NCI-H345 treated with DMSO at 0.1 percent for 48 hours (cell line): ENCODE results near the gene INPP5D.
"Not testable (repeated sequence)": the region's sequence is repeated elsewhere in the genome, so short reads cannot be mapped to it uniquely, and the experiment has no call there.

Experiments
- DNase-seq: peaks from one replicate; lab custom pipeline; 2025; ENCODE audit not compliant: unreplicated experiment; lab: John Stamatoyannopoulos, UW

The INPP5D gene

GRCh38 chr2:233200790-233201189 is 140.6 kb downstream of the INPP5D start:
- not testable (repeated sequence) for DNase-seq

- DNase-seq: no peak
Measured at GRCh38 chr2:233201258-233202013, 141.3 kb downstream of the INPP5D start.

GRCh38 chr2:233202531-233202944 is 142.4 kb downstream of the INPP5D start:
- DNase-seq: no peak

DNA sequence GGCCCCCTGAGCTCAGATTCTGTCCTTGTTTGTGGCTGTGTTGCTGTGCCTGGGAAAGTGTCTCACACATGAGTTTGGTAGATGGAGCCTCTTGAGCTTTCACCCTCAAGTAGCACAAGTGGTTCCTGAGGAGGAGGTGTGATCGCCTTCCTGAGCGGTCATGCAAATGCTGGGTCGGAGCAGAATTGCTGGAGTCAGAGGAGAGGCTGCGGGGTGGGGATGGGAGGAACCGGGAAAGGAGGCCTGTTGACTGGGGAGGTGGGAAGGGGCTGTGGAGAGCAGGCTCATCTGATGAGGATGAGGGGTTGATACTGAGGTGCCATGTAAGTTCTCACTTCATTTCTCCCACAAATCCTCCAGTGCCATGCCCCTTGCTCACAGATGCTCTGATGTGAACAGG is 142.9 kb downstream of the INPP5D start:
- DNase-seq: no peak

- no peak for DNase-seq
Measured at GRCh38 chr2:233204286-233204936, 144.3 kb downstream of the INPP5D start.

GRCh38 chr2:233208382-233209116 is 148.4 kb downstream of the INPP5D start:
- DNase-seq: no peak

- DNase-seq: no peak
Measured at GRCh38 chr2:233209117-233209532, 149.0 kb downstream of the INPP5D start.

- no peak for DNase-seq
Measured at GRCh38 chr2:233209533-233210171, 149.5 kb downstream of the INPP5D start.

GRCh38 chr2:233210281-233210680 is 150.1 kb downstream of the INPP5D start:
- DNase-seq: no peak

- no peak for DNase-seq
Measured at GRCh38 chr2:233210843-233211547, 150.9 kb downstream of the INPP5D start.

DNA sequence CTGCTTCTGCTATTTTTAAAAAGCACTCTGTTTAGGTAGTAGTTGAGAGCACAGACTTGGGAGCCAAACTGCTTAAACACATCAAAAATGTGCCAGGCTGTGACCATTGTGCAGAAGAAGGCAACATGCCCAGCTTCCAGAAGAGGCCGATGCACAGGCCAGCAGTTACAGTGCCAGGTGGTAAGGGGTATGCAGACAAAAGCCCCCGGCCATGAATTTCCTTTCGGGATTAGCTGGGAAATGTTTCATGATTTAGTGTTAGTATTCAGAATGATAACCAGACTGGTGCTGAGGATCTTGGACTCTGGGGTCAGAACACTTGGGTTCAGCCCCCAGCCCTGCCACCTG is 151.4 kb downstream of the INPP5D start:
- no peak for DNase-seq

GRCh38 chr2:233213011-233213410 is 152.9 kb downstream of the INPP5D start:
- no peak for DNase-seq

DNA sequence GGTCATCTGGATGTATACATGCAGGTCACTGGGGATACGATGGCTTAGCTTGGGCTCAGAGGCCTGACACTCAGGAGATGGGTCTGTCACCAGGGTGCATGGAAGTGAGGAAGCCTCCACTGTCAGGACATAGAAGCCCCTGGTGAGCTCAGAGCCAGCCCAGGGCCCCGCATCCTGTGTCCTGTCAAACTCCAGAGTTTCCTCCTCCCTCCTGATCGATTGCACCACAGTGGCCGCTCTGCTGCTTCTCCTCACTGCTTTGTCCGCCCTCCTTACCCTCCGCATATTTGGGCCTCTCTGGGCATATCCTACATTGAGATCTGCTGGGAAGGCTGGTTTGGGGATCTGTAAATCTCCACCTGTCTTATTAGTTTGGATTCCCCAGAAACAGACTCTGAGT is 153.8 kb downstream of the INPP5D start:
- no peak for DNase-seq

- no peak for DNase-seq
Measured at GRCh38 chr2:233217892-233218377, 157.8 kb downstream of the INPP5D start.

- DNase-seq: no peak
Measured at GRCh38 chr2:233218836-233219235, 158.7 kb downstream of the INPP5D start.

DNA sequence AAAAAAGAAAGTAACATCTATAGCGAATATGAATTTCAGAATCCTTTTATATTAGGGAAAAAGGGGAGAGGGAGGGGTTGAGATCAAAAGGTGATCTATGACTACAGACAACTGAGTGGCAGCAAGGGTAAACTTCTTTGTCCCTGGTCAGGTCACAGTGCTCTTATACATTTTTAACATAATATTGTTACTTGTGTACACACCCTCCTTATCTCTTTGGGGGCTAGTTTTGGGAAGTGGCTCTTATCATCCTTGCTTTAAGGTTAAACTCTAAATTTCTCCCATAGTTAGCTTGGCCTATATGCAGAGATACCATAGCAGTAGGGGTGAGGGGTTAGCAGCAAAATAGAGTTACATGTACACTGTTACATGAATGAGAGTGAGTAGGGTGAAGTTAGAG is 159.7 kb downstream of the INPP5D start:
- no peak for DNase-seq

- DNase-seq: no peak
Measured at GRCh38 chr2:233221378-233222063, 161.4 kb downstream of the INPP5D start.

DNA sequence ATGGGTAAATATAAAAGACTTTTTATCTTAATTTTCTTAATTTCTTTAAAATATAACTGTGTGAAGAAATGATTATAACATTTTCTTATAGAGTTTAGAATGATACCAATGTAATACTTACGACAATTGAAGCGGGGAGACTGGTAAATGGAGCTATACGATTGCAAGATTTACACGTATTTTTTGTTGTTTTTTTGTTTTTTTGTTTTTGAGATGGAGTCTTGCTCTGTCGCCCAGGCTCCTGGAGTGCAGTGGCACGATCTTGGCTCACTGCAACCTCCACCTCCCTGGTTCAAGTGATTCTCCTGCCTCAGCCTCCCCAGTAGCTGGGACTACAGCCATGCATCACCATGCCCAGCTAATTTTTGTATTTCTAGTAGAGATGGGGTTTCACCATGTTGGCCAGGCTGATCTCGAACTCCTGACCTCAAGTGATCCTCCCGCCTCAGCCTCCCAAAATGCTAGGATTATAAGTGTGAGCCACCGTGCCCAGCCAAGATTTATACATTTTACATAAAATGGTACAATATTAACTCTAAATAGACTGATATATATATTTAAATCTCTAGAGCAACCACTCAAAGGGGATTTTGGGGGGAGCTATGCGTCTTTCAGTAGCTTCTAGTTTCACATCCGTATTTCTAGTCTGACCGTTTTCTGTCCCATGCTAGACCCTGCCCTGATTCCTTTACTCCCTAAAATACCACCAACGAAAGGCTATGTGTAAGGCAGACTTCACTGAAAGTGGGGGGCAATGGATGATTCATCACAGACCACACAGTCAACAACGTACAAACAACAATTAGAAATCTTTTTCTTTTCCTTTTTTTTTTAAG is 163.1 kb downstream of the INPP5D start:
- no peak for DNase-seq
